Activated effector memory CD4-positive, alpha-beta T cell treated with anti-CD3 and anti-CD28 coated beads, Interleukin-2, amount 50 U/mL, for 16 hours (primary cell): ENCODE measurements around the gene USF1.
"Not testable (repeated sequence)": the region's sequence is repeated elsewhere in the genome, so short reads cannot be mapped to it uniquely, and the experiment has no call there.

Source experiments
- DNase-seq: peaks from one replicate; pipeline ENCODE4 v3.0.0-alpha.2; 2020

The USF1 gene

DNA sequence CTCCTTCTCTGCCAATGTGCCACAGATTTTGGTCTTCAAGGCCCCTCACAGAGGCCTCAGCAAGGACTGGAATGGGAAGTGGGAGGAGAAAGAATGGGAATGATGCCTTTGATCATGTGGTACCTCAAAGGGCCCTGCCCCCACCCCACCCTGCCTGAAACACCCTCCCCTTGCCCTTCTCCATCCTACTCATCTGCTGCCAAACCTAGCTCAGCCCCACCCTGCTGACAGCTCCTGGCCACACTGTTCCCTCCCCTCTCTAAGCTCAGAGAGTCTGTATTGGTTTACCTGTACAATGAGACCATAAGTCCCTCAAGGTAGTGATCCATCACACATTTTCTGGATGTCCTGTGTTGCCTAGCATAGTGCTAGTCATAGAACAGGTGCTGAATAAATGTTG is 30.6 kb upstream of the USF1 start:
- DNase-seq, result no peak

DNA sequence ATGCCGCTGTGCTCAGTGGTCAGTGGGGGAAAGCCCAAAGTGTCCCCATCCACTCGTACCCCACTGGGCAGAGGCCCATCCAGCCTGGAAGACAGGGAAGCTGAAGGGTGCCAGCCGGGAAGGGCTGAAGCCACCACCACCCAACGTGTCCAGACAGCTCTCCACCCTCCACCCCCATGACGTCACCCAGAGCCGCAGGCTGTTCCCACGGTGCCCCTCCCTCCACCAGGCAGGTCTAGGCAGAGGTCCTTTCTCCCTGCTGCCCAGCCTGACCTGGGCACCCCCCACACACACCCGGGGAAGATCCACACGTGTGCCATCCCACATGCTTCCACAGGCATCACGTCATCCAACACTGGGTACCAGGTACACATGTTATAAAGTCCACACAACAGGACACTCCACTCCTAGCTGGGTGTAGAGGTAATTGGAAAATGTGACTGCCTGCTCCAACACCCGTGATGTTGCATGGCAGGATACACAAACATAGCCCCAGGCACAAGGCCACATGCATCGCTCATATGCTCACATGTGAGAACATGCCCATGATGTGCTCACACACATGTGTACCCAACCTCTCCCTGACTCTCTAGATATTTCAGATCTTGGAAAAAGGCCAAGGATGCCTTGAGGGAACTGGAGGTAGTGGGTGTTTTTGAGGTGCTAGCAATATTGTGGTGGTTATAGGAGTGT is 29.0 kb upstream of the USF1 start:
- DNase-seq, result no peak

DNA sequence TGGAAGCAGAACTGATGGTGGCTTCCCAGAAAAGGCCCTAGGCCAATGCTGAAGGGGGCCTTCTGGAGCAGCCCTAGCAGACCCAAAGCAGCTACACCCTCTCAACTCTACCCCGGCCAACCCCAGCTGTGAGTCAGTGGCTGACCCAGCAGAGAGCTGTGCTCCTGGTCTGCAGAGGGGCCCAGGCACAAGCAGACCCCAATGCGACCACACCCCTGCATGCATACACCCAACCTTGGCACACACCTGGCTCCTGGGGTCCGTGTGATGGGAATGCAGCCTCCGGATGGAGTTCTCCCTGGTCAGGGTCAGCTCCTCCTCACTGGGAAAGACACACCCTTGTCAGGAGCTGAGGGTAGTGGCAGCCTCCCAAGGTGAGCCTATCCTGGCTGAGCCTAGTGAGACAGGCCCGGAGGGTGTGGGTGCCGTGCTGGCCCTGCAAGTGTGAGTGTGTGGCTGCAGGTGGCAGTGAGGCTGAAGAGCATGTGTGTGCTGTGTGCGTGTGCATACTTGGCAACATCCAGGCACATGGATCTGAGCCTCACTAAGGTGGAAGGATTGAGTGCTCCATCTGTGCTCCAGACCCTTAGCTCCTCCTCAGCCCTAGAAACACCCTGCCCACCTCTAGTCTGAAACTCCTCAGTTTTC is 27.8 kb upstream of the USF1 start:
- DNase-seq, result no peak

DNA sequence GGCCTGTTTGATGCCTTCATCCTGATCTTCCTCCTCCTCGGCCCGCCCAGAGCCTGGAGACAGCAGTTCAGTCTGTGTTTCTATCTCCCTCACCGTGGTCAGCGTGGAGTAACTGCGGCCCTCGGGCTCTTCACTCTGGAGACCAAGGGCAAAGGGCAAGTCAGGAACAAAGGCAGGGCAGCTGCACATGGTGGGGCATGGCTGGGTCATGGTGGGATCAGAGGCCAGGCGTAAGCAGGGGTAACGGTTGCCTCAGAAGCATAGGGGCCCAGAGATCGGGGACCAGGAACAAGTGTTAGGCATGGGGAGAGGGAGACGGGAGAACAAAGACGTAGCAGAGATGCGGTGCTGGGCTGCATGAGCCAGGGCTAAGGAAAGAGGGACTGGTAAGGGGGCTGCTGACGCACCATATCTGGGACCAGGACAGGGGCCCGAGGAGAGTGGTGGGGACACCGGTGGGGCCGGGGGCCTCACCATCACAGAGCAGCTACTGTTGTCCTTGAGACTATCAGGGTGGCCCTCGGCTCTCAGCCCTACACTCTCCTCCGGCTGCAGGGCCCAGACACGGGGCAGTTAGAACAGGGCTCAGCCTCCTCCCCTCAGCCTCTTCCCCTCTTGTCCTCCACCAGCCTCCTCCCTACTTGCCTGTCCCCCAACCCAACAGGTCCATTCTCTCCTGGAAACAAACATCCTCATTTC is 27.1 kb upstream of the USF1 start:
- no peak for DNase-seq

DNA sequence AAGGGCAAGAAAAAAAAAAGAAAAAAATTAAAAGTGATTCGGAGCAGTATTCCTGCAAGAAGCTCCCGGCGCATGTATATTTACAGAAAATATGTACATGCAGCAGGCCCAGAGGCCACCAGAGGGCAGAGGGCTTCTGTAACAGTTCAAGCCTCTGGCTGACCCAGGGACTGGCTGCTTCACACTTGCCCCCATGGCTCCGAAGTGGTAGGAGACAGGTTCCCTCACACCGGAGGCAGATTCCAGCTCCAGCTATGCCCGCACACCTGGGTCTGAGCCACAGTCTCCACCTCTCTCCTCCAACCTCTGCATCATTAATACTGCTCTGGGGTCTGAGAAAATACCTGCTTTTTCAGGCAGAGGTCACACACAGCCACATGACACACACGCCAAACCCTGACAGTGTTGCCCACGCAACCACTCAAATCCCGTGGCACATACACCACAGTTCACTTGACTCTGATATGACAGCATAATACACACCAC is 26.2 kb upstream of the USF1 start:
- peak; percentile 75 for DNase-seq

DNA sequence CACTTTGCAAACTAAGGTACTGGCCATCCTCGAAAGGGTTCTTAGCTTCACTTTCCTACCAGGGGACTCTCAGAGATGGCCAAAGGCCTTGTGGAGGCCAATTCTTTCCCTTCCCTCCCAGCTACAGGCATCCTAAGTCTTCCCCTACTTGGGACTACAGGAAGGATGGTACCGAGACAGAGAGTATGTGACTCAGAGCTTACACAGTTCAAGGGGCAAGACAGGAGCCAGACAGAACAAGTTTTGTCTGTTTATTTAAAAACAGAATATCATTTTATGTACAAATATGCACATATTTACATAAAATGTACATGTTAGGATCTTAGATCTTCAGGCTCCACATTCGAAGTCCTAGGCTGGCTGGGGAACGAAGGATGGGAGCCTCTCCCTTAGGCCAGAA is 25.0 kb upstream of the USF1 start:
- DNase-seq, result no peak

DNA sequence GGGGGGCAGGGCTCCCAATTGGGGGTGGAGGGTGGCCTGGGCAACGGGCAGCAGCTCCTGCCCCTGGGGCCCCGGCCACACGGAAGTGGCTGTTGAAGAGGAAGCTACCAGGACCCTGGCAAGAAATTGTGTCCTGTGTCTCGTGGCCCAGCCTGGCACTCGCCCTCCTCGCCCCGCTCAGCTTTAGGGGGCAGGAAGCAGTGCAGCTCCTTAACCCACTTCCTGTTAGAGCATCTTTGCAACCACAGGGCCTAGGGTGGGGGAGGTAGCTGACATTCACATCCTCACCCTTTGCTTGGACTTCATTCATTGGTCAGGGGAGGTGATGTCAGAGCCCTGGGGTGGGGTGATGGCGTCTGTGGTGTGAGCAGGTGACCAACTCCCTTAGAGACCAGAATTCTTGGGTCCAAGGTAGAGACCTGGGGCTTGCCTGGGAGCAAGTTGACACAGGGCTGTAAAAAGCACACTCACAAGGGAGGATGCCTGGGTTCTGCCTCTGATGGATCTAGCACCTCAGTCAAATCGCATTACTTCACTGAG is 24.0 kb upstream of the USF1 start, which contains the start of gene ARHGAP30:
Gene ARHGAP30 (minus strand): TSS at position 161 of the 540 bp plus-strand sequence. CDS start 267 bp downstream, outside the sequence.
- peak; percentile 92 for DNase-seq

DNA sequence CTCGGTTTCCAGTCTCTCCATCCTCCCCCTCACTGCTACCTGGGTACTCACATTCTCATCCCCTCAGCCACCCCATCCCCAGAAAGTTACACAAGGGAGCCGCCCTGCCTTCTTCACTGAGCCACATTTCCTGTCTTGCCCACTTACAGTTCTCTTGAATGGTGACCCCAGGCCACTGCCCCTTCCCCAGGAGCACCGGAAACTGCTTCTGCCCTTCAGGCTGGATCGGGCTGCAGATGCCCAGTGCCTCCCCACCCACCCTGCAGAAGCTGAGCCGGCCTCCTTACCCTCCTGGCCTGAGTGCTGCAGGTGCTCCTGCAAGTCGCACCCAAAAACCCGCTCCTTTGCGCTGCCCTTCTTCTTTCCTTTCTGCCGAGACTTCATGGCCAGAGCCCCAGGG is 23.5 kb upstream of the USF1 start:
- peak; percentile 67 for DNase-seq

DNA sequence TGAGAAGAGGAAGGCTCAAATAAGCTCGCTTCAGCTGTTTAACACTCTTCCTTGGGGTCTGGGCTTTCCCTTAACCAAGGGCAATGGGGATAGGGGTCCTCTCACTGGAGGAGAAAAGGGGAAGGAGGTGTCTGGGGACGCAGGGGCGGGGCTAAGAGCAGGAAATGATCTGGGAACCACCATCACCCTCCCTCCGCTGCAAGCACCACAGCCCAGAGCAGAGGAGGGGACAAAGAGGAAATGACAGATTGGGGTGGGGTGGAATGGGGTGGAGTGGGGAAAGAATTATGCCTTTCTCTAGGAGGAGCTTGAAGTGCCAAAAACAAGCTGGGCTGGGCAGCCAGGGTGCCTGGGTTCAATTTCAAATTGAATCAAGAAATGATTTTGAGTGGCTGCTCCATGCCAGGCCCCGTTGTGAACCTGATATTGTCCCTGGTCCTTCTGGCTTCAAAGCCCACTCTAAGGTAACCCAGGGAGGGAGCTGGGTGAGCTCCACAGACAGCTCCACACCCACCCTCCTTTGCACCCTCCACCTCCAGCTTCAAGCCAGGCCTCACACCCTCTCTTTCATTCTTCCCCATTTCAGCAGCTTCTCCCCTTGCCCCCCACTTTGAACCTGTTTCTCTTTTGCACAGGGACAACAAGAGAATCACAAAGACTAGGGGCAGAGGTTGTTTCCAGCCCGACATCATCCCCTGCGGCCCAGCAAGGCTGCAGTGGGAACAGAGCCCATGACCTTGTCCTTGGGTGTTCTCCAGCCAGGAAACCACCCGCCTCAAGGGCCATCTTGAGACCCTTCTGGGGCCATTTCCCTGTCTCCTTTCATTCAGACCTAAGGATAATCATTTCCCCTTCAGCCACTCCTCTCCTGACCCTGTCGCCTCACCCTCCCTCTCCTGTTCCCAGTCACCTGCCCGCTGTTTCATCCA is 22.8 kb upstream of the USF1 start:
- peak; percentile 91 for DNase-seq

DNA sequence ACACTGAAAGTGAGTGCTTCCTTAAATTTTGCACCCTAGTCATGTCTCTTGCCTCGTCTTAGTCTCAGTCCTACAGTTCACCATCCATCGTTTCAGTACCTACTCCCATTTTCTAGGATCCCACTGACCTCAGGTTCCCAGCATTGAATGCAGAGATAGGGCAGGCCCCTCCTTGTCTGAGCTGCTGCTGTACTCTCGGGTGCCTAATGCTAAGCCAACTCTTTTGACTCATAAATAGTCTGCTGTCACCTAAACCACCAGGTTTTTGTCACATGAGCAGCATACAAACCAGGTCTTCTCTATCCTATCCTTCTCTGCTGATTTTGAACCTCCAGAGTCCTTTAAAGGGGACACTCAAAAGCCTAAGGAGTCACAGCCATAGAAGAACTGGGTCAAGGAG is 20.9 kb upstream of the USF1 start:
- DNase-seq, result no peak

DNA sequence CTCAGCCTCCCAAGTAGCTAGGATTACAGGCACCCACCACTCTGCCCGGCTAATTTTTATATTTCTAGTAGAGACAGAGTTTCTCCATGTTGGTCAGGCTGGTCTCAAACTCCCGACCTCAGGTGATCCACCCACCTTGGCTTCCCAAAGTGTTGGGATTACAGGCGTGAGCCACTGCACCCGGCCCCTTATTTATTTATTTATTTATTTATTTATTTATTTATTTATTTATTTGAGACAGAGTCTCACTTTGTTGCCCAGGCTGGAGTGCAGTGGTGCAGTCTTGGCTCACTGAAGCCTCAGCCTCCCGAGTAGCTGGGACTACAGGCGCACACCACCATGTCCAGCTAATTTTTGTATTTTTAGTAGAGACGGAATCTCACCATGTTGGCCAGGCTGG is 19.9 kb upstream of the USF1 start:
- DNase-seq, result not testable (repeated sequence)

DNA sequence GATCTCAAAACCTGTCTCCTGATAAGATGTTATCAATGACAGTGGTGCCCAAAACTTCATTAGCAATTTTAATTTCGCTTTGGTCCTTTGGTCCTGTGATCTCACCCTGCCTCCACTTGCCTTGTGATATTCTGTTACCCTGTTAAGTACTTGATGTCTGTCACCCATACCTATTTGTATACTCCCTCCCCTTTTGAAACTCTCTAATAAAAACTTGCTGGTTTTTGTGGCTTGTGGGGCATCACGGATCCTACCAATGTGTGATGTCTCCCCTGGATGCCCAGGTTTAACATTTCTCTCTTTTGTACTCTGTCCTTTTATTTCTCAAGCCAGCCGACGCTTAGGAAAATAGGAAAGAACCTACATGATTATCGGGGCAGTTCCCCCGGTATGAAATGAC is 18.2 kb upstream of the USF1 start:
- not testable (repeated sequence) for DNase-seq

DNA sequence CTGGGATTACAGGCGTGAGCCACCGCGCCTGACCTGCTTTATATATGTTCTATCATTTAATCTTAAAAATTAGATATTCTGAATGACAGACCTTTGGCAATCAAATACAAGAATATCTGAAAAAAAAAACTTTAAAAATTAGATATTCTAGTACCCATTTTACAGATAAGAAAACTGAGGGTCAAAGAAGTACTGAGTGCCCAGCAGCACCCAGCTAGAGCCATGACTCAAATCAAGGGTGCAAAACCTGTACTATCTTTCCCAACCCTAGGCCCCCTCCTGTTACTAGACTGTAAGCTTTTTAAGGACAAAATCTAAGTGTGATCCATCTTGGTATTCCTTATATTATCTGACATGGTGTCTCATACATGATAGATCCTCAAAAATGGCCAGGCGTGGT is 15.6 kb upstream of the USF1 start:
- no peak for DNase-seq

DNA sequence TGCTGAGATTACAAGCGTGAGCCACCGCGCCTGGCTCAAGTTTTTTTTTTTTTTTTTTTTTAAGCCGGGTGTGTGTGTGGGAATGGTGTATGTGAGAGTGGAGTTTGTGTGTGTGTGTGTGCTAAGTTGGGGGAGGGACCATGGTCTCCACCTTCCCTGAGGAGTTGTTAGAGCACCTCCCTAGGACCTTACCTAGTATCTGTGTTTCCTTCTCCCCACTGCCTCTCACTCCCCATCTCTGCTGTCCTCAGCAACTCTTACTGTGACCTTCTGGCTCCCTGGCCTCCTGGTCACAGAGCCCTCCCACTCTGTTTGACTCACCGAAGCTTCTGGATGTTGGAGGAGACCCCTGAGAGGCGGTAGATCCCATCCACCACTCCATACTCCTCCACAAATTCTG is 13.5 kb upstream of the USF1 start:
- no peak for DNase-seq

DNA sequence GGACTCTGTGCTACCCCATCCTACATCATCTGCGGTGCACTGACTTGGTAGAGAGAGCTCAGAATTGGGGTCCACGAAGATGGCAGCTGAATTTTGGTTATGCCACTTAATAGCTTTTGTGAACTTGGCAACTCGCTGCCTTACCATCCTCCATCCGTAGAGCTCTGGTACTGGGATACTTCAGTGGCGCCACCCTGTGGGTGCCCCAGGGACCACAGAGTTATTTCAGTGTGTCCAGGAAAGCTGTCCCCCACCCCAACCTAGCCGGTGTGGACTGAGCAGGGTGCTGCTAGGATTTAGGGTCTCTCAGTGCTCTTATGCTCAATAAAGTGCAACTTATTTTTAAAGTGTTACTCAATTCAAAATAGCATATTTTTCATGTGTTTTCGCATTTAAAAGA is 9.0 kb upstream of the USF1 start:
- DNase-seq, result no peak

DNA sequence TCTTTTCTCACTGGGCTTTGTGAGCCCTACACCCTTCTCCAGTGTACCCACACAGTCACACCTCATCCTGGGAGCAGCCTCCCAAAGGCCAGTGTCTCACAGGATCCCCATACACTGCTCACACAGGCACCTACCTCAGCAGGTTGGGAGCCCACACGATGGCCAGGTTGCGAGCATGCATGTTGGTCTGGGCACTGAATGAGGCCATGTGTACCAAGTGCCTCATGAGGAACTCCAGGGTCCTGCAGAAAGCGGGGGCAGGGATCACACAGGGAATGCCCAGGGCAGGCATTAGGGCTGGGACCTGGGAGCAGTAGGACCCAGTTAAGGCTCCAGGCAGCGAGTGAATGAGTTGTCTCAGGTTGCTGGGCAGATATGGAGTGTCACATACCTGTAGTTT is 8.5 kb upstream of the USF1 start:
- no peak for DNase-seq

DNA sequence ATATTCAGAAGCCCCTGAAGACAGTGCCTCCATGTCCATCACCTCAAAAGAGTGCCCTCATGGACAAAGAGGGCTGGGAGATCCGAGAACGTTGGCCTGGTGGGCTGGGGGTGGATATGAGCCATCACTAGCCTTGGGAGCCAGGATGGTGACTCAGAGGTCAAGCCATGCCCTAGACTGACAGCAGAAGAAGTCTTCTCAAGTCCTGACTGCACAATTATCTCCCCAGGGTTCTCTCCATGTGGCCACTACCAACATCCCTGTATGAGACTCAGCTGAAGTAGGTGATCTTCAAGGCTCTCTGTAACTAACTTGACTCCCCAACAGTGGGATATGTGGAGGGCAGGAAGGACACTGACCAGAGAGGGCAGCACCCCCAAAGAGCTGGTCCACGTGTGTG is 7.1 kb upstream of the USF1 start:
- DNase-seq, result no peak

DNA sequence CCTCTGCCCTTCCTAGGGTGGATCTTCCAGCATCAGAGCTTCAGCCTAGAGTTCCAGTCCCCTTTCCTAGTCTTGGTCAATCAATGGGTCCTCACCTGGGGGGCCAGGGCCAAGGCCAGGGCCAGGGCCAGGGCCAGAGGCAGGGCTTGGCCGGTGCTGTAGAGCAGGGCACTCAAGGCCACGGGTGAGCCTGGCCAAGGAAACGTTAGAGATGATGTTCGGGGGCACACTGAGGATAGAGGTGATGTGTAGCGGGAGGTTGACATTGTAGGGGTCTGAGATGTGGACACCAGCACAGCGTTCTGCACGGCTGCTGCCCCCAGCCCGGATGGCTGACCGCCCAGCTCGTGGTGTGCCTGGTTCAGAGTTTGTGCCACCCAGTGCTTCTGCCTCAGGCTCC is 5.4 kb upstream of the USF1 start:
- no peak for DNase-seq

DNA sequence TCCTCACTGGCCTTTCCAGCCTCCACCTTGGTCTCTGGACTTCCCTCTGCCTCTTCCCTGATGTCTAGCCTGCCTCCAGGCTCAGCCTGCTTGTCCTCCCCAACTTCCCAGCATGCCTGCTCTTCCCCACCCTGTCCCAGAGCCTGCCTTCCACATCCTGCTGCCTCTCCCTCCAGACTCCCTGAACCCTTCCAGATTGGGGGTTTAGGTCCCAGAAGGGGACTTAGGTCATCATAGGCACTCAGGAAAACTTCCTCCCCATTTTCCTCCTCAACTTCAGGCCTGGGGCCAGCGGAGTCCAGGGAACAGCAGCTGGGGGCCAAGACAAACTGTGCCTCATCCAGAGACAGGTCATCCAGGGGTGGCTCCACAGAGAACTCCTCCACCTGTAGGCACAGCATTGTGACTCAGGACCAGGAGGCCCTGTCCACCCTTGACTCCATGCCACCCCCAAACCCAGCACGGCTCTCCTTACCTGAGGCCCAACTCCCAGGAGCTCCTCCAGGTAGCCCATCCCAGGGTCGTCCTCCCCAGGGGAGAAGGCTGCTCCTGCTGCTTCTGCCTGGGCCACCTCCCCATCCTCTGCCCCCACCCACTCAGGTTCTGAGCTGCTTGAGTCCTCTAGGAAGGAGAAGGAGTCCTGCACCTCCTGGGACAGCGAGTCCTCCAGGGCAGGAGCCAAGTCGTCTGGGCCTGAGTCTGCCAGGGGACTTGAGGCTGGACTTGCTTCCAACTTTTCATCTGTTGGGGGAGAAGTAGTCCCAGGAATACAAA is 3.4 kb upstream of the USF1 start:
- DNase-seq, result no peak

DNA sequence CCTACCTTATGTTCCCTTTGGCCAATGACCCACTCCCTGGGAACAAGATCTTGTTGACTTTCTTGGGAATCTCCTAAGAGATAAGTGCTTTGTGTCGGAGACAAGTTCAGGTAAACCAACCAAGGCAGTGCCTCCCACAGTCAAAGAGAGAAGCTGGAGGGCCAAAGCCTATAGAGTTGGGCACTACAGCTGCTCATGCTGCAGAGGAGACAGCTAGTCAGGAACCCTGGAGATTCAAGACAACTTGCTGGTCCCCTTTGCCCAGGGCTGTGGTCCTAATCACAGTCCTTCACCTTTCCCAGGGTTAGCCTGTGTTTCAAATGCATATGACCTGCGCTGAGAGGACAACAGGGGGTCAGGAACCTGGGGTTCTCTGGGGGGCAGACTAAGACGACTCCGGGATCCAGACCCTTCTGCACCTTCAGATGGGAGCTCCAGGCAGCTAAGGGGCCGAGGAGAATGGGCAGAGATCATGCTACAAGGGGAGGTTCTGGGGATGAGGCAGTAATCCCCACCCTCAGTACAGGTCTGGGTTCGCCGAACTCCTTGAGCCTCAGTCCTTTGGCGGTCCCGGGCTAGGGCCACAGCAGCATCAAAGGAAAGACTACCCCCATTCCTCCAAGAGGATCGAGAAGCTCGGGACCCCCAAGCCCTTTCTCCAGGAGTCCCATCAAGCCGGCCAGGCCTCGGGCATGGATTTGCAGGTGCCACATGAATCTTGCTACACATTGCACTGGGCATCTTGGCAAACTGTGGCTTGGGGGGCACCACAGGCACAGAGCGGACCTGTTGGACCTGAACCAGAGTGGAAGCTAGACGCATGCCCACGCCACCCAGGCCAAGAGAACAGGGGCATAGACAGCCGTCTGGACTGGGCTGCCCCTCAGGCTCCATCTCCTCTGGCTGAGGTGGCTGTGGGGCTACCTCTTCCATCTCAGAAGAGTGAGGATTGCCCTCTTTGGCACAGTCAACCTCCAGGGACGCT is 2.0 kb upstream of the USF1 start:
- DNase-seq, result no peak
